DOHH2 (cell line): ENCODE measurements around the gene RPS27.

ENCODE experiments used
- H3F3A ChIP-seq: fragments of 200-600 bp; sonication (generic), shearing (Covaris generic); 2 replicates; pipeline ENCODE4 v1.6.0; 2016; ENCODE audit warnings: antibody characterized with exemption, mild to moderate bottlenecking; ENCODE audit not compliant: control insufficient read depth, insufficient read depth
- H3K27ac ChIP-seq: fragments of 200-600 bp; sonication (generic); 2 replicates; pipeline ENCODE4 v1.5.1; 2014; ENCODE audit warnings: low read depth, mild to moderate bottlenecking, low read length, moderate library complexity
- H3K27me3 ChIP-seq: fragments of 200-600 bp; sonication (generic); 2 replicates; pipeline ENCODE4 v1.6.1; 2014; ENCODE audit warnings: mild to moderate bottlenecking, low read length, mixed read lengths; ENCODE audit not compliant: control insufficient read depth
- H3K36me3 ChIP-seq: fragments of 200-600 bp; sonication (generic); 2 replicates; pipeline ENCODE4 v1.6.1; 2014; ENCODE audit warnings: mild to moderate bottlenecking, low read length, moderate library complexity, mixed read lengths; ENCODE audit not compliant: control insufficient read depth
- H3K4me1 ChIP-seq: fragments of 200-600 bp; sonication (generic); 2 replicates; pipeline ENCODE4 v1.6.1; 2014; ENCODE audit warnings: mild to moderate bottlenecking, low read length, mixed read lengths; ENCODE audit not compliant: control insufficient read depth
- H3K4me2 ChIP-seq: fragments of 200-600 bp; sonication (generic); 2 replicates; pipeline ENCODE4 v1.6.0; 2014; ENCODE audit warnings: mild to moderate bottlenecking, low read length, moderate library complexity
- H3K4me3 ChIP-seq: fragments of 200-600 bp; sonication (generic); 2 replicates; pipeline ENCODE4 v1.5.1; 2014; ENCODE audit warnings: mild to moderate bottlenecking, low read length, mixed read lengths
- H3K79me2 ChIP-seq: fragments of 200-600 bp; sonication (generic); 2 replicates; pipeline ENCODE4 v1.6.1; 2014; ENCODE audit warnings: mild to moderate bottlenecking, low read length, mixed read lengths; ENCODE audit not compliant: control insufficient read depth
- H3K9me2 ChIP-seq: fragments of 200-600 bp; sonication (generic); replicated peaks from 2 replicates; pipeline ENCODE4 v1.6.1; 2014; ENCODE audit warnings: mild to moderate bottlenecking, low read length, mixed read lengths; ENCODE audit not compliant: control insufficient read depth
- H3K9me3 ChIP-seq: fragments of 200-600 bp; sonication (generic); 2 replicates; pipeline ENCODE4 v1.6.1; 2014; ENCODE audit warnings: antibody characterized with exemption, low read length, mixed read lengths; ENCODE audit not compliant: control insufficient read depth, insufficient read depth
- H4K20me1 ChIP-seq: fragments of 200-600 bp; sonication (generic); 2 replicates; pipeline ENCODE4 v1.6.0; 2014; ENCODE audit warnings: low read depth, mild to moderate bottlenecking, antibody characterized with exemption, low read length, moderate library complexity; ENCODE audit not compliant: control insufficient read depth, insufficient read depth
- CTCF ChIP-seq: fragments of 200-600 bp; sonication (generic); IDR thresholded peaks from one replicate; pipeline ENCODE4 v1.5.1; 2014; ENCODE audit warnings: antibody characterized with exemption, mild to moderate bottlenecking, low read depth, low read length; ENCODE audit not compliant: poor library complexity, severe bottlenecking
- EZH2phosphoT487 ChIP-seq: fragments of 200-600 bp; sonication (generic); IDR thresholded peaks from 2 replicates; pipeline ENCODE4 v1.6.1; 2017; ENCODE audit warnings: borderline replicate concordance, mild to moderate bottlenecking, antibody characterized with exemption, low read length, moderate library complexity, mixed read lengths

RPS27 gene

GRCh38 chr1:153945795-153946621 lies 44.6 kb upstream of the RPS27 start:
- Histone ChIP-seq H3K9me3 (no peaks in the 10 kb centered on the region), H3K4me1 (peaks cover 59% of the 10 kb centered on the region), H3K79me2 (peaks cover 38% of the 10 kb centered on the region), H3F3A (peaks cover 21% of the 10 kb centered on the region), H3K27ac (peak overlapping the region; percentile 90), H3K4me2 (peak overlapping the region; percentile 86), H3K36me3 (peaks cover 85% of the 10 kb centered on the region), H3K27me3 (no peaks in the 10 kb centered on the region), H4K20me1 (no peaks in the 10 kb centered on the region), H3K9me2 (no peaks in the 10 kb centered on the region), H3K4me3 (peak overlapping the region; percentile 76)
- TF ChIP-seq CTCF, result no peak
- TF ChIP-seq EZH2phosphoT487, result no peak

GRCh38 chr1:153946622-153947241 lies 43.8 kb upstream of the RPS27 start, which contains the start of gene DENND4B:
DENND4B (minus strand) TSS chr1:153946718; CDS start chr1:153944374, 2,344 bp downstream.
- TF ChIP-seq EZH2phosphoT487 (no peak), CTCF (peak; percentile 90)
- peaks cover 84% of the 10 kb centered on the region for H3K36me3 ChIP-seq

GRCh38 chr1:153951183-153951582 lies 39.4 kb upstream of the RPS27 start:
- H3K27me3 ChIP-seq, result no peaks in the 10 kb centered on the region
- no peak overlapping the region for H3K4me3 ChIP-seq
- H3K9me2 ChIP-seq, result no peaks in the 10 kb centered on the region
- H3K27ac ChIP-seq, result no peak overlapping the region
- TF ChIP-seq CTCF (no peak), EZH2phosphoT487 (no peak)
- H3K36me3 ChIP-seq, result peaks cover 84% of the 10 kb centered on the region
- H3K79me2 ChIP-seq, result peaks cover 44% of the 10 kb centered on the region
- no peaks in the 10 kb centered on the region for H3K9me3 ChIP-seq
- H3K4me2 ChIP-seq, result no peak overlapping the region
- peaks cover 61% of the 10 kb centered on the region for H3K4me1 ChIP-seq
- peaks cover 21% of the 10 kb centered on the region for H3F3A ChIP-seq
- H4K20me1 ChIP-seq, result peaks cover 17% of the 10 kb centered on the region; the same call in 1 of the 2 replicates

More at GRCh38 chr1:153946622-153947241, 43.8 kb upstream of the RPS27 start, which contains the start of gene DENND4B:
- peak within 1 kb of the TSS; percentile 86 for H3K4me2 ChIP-seq
- no peaks in the 10 kb centered on the region for H3K9me2 ChIP-seq
- no peaks in the 10 kb centered on the region for H3K9me3 ChIP-seq
- no peaks in the 10 kb centered on the region for H4K20me1 ChIP-seq
- H3K4me1 ChIP-seq, result peaks cover 59% of the 10 kb centered on the region
- peak within 1 kb of the TSS; percentile 90 for H3K27ac ChIP-seq
- peaks cover 21% of the 10 kb centered on the region for H3F3A ChIP-seq
- H3K27me3 ChIP-seq, result no peaks in the 10 kb centered on the region
- H3K79me2 ChIP-seq, result peaks cover 38% of the 10 kb centered on the region
- H3K4me3 ChIP-seq, result peak within 1 kb of the TSS; percentile 76
